Globus pallidus (tissue), 1 donor: ENCODE data around the gene SCNN1B.
"Not testable (repeated sequence)": the region's sequence is repeated elsewhere in the genome, so short reads cannot be mapped to it uniquely, and the experiment has no call there.

Experiments used
- DNase-seq: peaks from one replicate; pipeline ENCODE4 v3.0.0-alpha.2; 2015; ENCODE audit warnings: low spot score

Gene SCNN1B

GRCh38 chr16:23288726-23289512 lies 13.2 kb upstream of the SCNN1B start:
- no peak for DNase-seq

- DNase-seq, result no peak
These were observed 11.7 kb upstream of the SCNN1B start for GRCh38 chr16:23290189-23291062.

GRCh38 chr16:23293016-23293415 lies 9.1 kb upstream of the SCNN1B start:
- DNase-seq, result no peak

GRCh38 chr16:23294260-23294659 lies 7.8 kb upstream of the SCNN1B start:
- DNase-seq, result no peak

GRCh38 chr16:23296994-23297393 lies 5.1 kb upstream of the SCNN1B start:
- no peak for DNase-seq

GRCh38 chr16:23298290-23298915 lies 3.7 kb upstream of the SCNN1B start:
- no peak for DNase-seq

GRCh38 chr16:23299815-23300214 lies 2.3 kb upstream of the SCNN1B start:
- not testable (repeated sequence) for DNase-seq

- DNase-seq, result no peak
These were observed 654 bp upstream of the SCNN1B start for GRCh38 chr16:23301251-23302044.

GRCh38 chr16:23303685-23304084 lies 1.6 kb downstream of the SCNN1B start:
- DNase-seq, result no peak

- DNase-seq, result no peak
These were observed 2.5 kb downstream of the SCNN1B start for GRCh38 chr16:23304620-23305019.

- no peak for DNase-seq
These were observed 4.3 kb downstream of the SCNN1B start for GRCh38 chr16:23306199-23307100.

GRCh38 chr16:23310217-23310616 lies 8.1 kb downstream of the SCNN1B start:
- DNase-seq, result no peak

- no peak for DNase-seq
These were observed 8.6 kb downstream of the SCNN1B start for GRCh38 chr16:23310744-23311143.

GRCh38 chr16:23316232-23316631 lies 14.1 kb downstream of the SCNN1B start:
- no peak for DNase-seq

- no peak for DNase-seq
These were observed 14.6 kb downstream of the SCNN1B start for GRCh38 chr16:23316634-23317265.

- no peak for DNase-seq
These were observed 15.2 kb downstream of the SCNN1B start for GRCh38 chr16:23317266-23317661.

GRCh38 chr16:23317751-23318150 lies 15.6 kb downstream of the SCNN1B start:
- DNase-seq, result no peak

- no peak for DNase-seq
These were observed 16.5 kb downstream of the SCNN1B start for GRCh38 chr16:23318639-23319038.

- DNase-seq, result no peak
These were observed 17.9 kb downstream of the SCNN1B start for GRCh38 chr16:23319861-23320615.

GRCh38 chr16:23320693-23321092 lies 18.6 kb downstream of the SCNN1B start:
- DNase-seq, result no peak
